SK-N-SH treated with all-trans-retinoic acid at 6 μM for 48 hours (cell line): ENCODE data around the gene DXO.

Experiments
- ATAC-seq: fragments of 200-7000 bp; cut with Tn5 transposase; 3 replicates; pipeline ENCODE4 v1.9.1; 2020; ENCODE audit warnings: mild to moderate bottlenecking, moderate library complexity
- ARNTL ChIP-seq: fragments of 450-650 bp; formaldehyde crosslinking; IDR thresholded peaks from 2 replicates; pipeline ENCODE4 v1.5.0; 2020; ENCODE audit warnings: low read depth, mild to moderate bottlenecking, moderate library complexity, borderline replicate concordance
- BACH2 ChIP-seq: fragments of 250-450 bp; sonication (Bioruptor Pico); IDR thresholded peaks from 2 replicates; pipeline ENCODE4 v1.9.0; 2021; ENCODE audit warnings: mild to moderate bottlenecking, borderline replicate concordance
- CSDC2 ChIP-seq: fragments of 250-450 bp; sonication (Bioruptor Pico); IDR thresholded peaks from 2 replicates; pipeline ENCODE4 v1.5.0; 2020; ENCODE audit warnings: mild to moderate bottlenecking, moderate library complexity
- ESRRG ChIP-seq: fragments of 250-450 bp; sonication (Bioruptor Pico); IDR thresholded peaks from 2 replicates; pipeline ENCODE4 v1.6.1; 2021; ENCODE audit warnings: mild to moderate bottlenecking
- GLIS3 ChIP-seq: fragments of 250-450 bp; sonication (Bioruptor Pico); IDR thresholded peaks from 2 replicates; pipeline ENCODE4 v1.5.0; 2020; ENCODE audit warnings: mild to moderate bottlenecking, moderate library complexity
- ISL1 ChIP-seq: fragments of 250-450 bp; sonication (Bioruptor Pico); IDR thresholded peaks from 2 replicates; pipeline ENCODE4 v2.1.2; 2022; ENCODE audit warnings: mild to moderate bottlenecking, moderate library complexity
- PATZ1 ChIP-seq: fragments of 250-450 bp; sonication (Bioruptor Pico); IDR thresholded peaks from 2 replicates; pipeline ENCODE4 v1.8.0; 2020; ENCODE audit warnings: mild to moderate bottlenecking, moderate library complexity, borderline replicate concordance
- POU6F1 ChIP-seq: fragments of 250-450 bp; sonication (Bioruptor Pico); IDR thresholded peaks from 2 replicates; pipeline ENCODE4 v1.8.0; 2021; ENCODE audit warnings: low read depth, mild to moderate bottlenecking, moderate library complexity, borderline replicate concordance
- PPARA ChIP-seq: fragments of 250-450 bp; sonication (Bioruptor Pico); IDR thresholded peaks from 2 replicates; pipeline ENCODE4 v1.5.0; 2020; ENCODE audit warnings: mild to moderate bottlenecking, borderline replicate concordance
- RARB ChIP-seq: fragments of 250-450 bp; sonication (Bioruptor Pico); IDR thresholded peaks from 2 replicates; pipeline ENCODE4 v1.8.0; 2021; ENCODE audit warnings: mild to moderate bottlenecking, moderate library complexity
- SNAI2 ChIP-seq: fragments of 250-450 bp; sonication (Bioruptor Pico); IDR thresholded peaks from 2 replicates; pipeline ENCODE4 v1.5.0; 2020; ENCODE audit warnings: mild to moderate bottlenecking, moderate library complexity
- TCF4 ChIP-seq: fragments of 250-450 bp; sonication (Bioruptor Pico); IDR thresholded peaks from 2 replicates; pipeline ENCODE4 v1.8.0; 2021; ENCODE audit warnings: mild to moderate bottlenecking, moderate library complexity, borderline replicate concordance
- TOX ChIP-seq: fragments of 250-450 bp; sonication (Bioruptor Pico); IDR thresholded peaks from 2 replicates; pipeline ENCODE4 v1.8.0; 2021; ENCODE audit warnings: mild to moderate bottlenecking, moderate library complexity, borderline replicate concordance
- ZC3H10 ChIP-seq: fragments of 250-450 bp; sonication (Bioruptor Pico); IDR thresholded peaks from 2 replicates; pipeline ENCODE4 v1.5.1; 2021; ENCODE audit warnings: mild to moderate bottlenecking, moderate library complexity
- ZFP3 ChIP-seq: fragments of 250-450 bp; sonication (Bioruptor Pico); IDR thresholded peaks from 2 replicates; pipeline ENCODE4 v1.5.0; 2020; ENCODE audit warnings: mild to moderate bottlenecking, moderate library complexity
- ZFP30 ChIP-seq: fragments of 450-650 bp; formaldehyde crosslinking; IDR thresholded peaks from 2 replicates; pipeline ENCODE4 v1.5.0; 2022; ENCODE audit warnings: mild to moderate bottlenecking, moderate library complexity
- ZNF565 ChIP-seq: fragments of 450-650 bp; formaldehyde crosslinking; conservative IDR thresholded peaks from 2 replicates; pipeline ENCODE4 v1.5.0; 2020; ENCODE audit warnings: low read depth, mild to moderate bottlenecking, moderate library complexity
- ZNF70 ChIP-seq: fragments of 450-650 bp; formaldehyde crosslinking; IDR thresholded peaks from 2 replicates; pipeline ENCODE4 v1.5.0; 2020; ENCODE audit warnings: mild to moderate bottlenecking, moderate library complexity
- ZNF8 ChIP-seq: fragments of 450-650 bp; formaldehyde crosslinking; IDR thresholded peaks from 2 replicates; pipeline ENCODE4 v1.5.0; 2020; ENCODE audit warnings: mild to moderate bottlenecking, moderate library complexity
- TF ChIP-seq, protein P1 (sequence below): fragments of 250-450 bp; sonication (Bioruptor Pico); IDR thresholded peaks from 2 replicates; pipeline ENCODE4 v1.5.1; 2021; ENCODE audit warnings: mild to moderate bottlenecking, moderate library complexity
- TF ChIP-seq, protein P2 (sequence below): fragments of 250-450 bp; sonication (Bioruptor Pico); IDR thresholded peaks from 2 replicates; pipeline ENCODE4 v1.5.1; 2020; ENCODE audit warnings: low read depth, mild to moderate bottlenecking, moderate library complexity
- TF ChIP-seq, protein P3 (sequence below): fragments of 250-450 bp; sonication (Bioruptor Pico); IDR thresholded peaks from 2 replicates; pipeline ENCODE4 v1.5.0; 2020; ENCODE audit warnings: mild to moderate bottlenecking, moderate library complexity

DXO gene

GRCh38 chr6:31949926-31950548, 21.9 kb downstream of the DXO start:
- no peak for TF ChIP-seq ZFP3
- TF ChIP-seq ISL1, result no peak
- no peak for TF ChIP-seq ZNF565 (CRISPR knock-in tag)
- no peak for TF ChIP-seq ZNF8 (CRISPR knock-in tag)
- ATAC-seq, result no peak

GRCh38 chr6:31948753-31949413, 23.1 kb downstream of the DXO start:
- no peak for ATAC-seq
- no peak for TF ChIP-seq ZNF70 (CRISPR knock-in tag)
- no peak for TF ChIP-seq ZNF8 (CRISPR knock-in tag)
- TF ChIP-seq CSDC2 (CRISPR knock-in tag), result no peak
- no peak for TF ChIP-seq ZFP3
- TF ChIP-seq ZNF565 (CRISPR knock-in tag), result no peak
- no peak for TF ChIP-seq ESRRG (CRISPR knock-in tag)
- no peak for TF ChIP-seq PPARA (CRISPR knock-in tag)
- no peak for TF ChIP-seq BACH2 (CRISPR knock-in tag)
- TF ChIP-seq, protein P1, sequence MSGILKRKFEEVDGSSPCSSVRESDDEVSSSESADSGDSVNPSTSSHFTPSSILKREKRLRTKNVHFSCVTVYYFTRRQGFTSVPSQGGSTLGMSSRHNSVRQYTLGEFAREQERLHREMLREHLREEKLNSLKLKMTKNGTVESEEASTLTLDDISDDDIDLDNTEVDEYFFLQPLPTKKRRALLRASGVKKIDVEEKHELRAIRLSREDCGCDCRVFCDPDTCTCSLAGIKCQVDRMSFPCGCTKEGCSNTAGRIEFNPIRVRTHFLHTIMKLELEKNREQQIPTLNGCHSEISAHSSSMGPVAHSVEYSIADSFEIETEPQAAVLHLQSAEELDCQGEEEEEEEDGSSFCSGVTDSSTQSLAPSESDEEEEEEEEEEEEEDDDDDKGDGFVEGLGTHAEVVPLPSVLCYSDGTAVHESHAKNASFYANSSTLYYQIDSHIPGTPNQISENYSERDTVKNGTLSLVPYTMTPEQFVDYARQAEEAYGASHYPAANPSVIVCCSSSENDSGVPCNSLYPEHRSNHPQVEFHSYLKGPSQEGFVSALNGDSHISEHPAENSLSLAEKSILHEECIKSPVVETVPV (CRISPR knock-in tag), result no peak
- TF ChIP-seq RARB (CRISPR knock-in tag), result no peak
- TF ChIP-seq PATZ1 (CRISPR knock-in tag), result no peak
- TF ChIP-seq TCF4, result no peak
- TF ChIP-seq ISL1, result no peak
- TF ChIP-seq, protein P2, sequence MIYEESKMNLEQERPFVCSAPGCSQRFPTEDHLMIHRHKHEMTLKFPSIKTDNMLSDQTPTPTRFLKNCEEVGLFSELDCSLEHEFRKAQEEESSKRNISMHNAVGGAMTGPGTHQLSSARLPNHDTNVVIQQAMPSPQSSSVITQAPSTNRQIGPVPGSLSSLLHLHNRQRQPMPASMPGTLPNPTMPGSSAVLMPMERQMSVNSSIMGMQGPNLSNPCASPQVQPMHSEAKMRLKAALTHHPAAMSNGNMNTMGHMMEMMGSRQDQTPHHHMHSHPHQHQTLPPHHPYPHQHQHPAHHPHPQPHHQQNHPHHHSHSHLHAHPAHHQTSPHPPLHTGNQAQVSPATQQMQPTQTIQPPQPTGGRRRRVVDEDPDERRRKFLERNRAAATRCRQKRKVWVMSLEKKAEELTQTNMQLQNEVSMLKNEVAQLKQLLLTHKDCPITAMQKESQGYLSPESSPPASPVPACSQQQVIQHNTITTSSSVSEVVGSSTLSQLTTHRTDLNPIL (CRISPR knock-in tag), result no peak
- no peak for TF ChIP-seq TOX (CRISPR knock-in tag)
- TF ChIP-seq GLIS3 (CRISPR knock-in tag), result no peak
- TF ChIP-seq ZFP30 (CRISPR knock-in tag), result no peak
- no peak for TF ChIP-seq ZC3H10 (CRISPR knock-in tag)
- no peak for TF ChIP-seq SNAI2
- no peak for TF ChIP-seq ARNTL (CRISPR knock-in tag)

GRCh38 chr6:31948306-31948705, 23.6 kb downstream of the DXO start:
- ATAC-seq, result no peak
- TF ChIP-seq TOX (CRISPR knock-in tag) (no peak), ARNTL (CRISPR knock-in tag) (no peak), ZNF70 (CRISPR knock-in tag) (no peak), ZFP3 (no peak), ZNF565 (CRISPR knock-in tag) (no peak), SNAI2 (no peak), POU6F1 (CRISPR knock-in tag) (no peak), ZNF8 (CRISPR knock-in tag) (no peak), GLIS3 (CRISPR knock-in tag) (no peak), PPARA (CRISPR knock-in tag) (no peak), ESRRG (CRISPR knock-in tag) (no peak), PATZ1 (CRISPR knock-in tag) (no peak), CSDC2 (CRISPR knock-in tag) (no peak), BACH2 (CRISPR knock-in tag) (no peak), ZC3H10 (CRISPR knock-in tag) (no peak), TCF4 (no peak), RARB (CRISPR knock-in tag) (no peak), ISL1 (no peak)
- TF ChIP-seq, protein P3, sequence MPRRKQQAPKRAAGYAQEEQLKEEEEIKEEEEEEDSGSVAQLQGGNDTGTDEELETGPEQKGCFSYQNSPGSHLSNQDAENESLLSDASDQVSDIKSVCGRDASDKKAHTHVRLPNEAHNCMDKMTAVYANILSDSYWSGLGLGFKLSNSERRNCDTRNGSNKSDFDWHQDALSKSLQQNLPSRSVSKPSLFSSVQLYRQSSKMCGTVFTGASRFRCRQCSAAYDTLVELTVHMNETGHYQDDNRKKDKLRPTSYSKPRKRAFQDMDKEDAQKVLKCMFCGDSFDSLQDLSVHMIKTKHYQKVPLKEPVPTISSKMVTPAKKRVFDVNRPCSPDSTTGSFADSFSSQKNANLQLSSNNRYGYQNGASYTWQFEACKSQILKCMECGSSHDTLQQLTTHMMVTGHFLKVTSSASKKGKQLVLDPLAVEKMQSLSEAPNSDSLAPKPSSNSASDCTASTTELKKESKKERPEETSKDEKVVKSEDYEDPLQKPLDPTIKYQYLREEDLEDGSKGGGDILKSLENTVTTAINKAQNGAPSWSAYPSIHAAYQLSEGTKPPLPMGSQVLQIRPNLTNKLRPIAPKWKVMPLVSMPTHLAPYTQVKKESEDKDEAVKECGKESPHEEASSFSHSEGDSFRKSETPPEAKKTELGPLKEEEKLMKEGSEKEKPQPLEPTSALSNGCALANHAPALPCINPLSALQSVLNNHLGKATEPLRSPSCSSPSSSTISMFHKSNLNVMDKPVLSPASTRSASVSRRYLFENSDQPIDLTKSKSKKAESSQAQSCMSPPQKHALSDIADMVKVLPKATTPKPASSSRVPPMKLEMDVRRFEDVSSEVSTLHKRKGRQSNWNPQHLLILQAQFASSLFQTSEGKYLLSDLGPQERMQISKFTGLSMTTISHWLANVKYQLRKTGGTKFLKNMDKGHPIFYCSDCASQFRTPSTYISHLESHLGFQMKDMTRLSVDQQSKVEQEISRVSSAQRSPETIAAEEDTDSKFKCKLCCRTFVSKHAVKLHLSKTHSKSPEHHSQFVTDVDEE (CRISPR knock-in tag), result no peak
- TF ChIP-seq, protein P1 (CRISPR knock-in tag), result no peak
- TF ChIP-seq, all 23 proteins: peak for 0
